ENCODE measurements around the gene RAD51B.

The RAD51B gene

DNA sequence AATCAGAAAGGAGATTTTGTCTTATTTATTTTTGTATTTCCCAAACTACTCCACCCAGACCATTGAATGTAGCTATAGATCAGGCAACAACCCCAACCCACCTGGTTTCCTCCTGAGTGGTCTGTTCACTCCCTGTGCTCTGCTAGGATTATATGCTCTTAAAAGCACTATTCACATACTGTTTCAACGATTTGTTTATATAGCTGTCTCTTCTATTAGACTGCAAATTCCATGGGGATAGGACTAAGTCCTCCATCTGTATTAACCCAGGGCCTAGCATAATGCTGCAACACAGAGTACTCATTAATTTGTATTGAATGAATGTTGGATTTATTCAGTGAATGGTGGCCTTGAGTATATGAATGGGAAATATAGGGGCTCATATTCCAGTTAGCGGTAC lies 307.6 kb downstream of the RAD51B start:
- no peak overlapping the region for H3K27ac ChIP-seq

DNA sequence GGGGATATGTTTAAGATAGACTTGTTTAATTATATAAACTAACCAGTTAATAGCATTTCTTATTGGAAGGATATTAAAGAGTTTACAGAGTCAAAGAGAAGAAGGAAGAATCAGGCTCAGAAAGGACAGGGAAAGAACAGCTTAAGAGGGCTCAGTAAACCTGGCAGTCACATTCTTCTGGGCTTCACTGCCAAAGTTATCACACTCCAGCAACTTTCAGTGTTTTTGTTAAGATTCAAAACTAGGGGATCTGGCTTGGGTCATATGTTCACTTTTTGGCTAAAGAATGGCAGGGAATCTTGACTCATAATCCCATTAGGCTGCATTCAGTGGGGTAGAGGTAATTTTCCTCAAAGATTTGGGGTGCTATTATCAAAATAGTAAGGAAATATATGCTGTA lies 312.3 kb downstream of the RAD51B start:
- H3K27ac ChIP-seq, result no peak overlapping the region

More for the DNA sequence above, 307.6 kb downstream of the RAD51B start:
- TF ChIP-seq ZFX (IDR thresholded peaks at IDR 0.05), result no peak
- TF ChIP-seq, protein P1, sequence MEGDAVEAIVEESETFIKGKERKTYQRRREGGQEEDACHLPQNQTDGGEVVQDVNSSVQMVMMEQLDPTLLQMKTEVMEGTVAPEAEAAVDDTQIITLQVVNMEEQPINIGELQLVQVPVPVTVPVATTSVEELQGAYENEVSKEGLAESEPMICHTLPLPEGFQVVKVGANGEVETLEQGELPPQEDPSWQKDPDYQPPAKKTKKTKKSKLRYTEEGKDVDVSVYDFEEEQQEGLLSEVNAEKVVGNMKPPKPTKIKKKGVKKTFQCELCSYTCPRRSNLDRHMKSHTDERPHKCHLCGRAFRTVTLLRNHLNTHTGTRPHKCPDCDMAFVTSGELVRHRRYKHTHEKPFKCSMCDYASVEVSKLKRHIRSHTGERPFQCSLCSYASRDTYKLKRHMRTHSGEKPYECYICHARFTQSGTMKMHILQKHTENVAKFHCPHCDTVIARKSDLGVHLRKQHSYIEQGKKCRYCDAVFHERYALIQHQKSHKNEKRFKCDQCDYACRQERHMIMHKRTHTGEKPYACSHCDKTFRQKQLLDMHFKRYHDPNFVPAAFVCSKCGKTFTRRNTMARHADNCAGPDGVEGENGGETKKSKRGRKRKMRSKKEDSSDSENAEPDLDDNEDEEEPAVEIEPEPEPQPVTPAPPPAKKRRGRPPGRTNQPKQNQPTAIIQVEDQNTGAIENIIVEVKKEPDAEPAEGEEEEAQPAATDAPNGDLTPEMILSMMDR (conservative IDR thresholded peaks at IDR 0.05), result no peak

DNA sequence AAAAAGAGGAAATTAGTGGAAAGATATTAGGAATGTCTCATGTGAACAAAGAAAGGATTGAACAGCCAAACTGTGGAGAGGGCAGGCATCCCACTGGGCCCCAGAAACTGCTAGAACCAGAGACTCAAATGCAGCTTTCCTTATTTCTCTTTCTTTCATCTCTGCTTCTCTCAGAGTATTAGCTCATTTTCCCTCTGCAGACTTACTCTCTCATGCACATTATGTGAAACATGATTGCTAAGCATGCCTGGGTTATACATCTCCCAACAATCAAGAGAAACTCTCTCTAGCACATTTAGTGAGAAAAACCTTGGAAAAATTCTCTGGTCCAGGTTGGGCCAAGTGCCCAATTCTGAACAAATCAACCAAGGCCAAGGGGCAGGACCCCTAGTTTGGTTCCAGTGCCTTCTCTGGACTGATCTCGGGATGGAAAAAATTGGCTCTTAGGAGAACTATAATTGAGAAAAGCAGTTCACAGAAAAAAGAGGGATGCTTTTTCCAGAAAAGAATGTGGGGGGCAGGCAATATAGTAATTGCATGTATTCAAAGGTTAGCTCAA lies 313.1 kb downstream of the RAD51B start:
- H3K27ac ChIP-seq, result no peak overlapping the region
- TF ChIP-seq, protein P1 (conservative IDR thresholded peaks at IDR 0.05), result no peak
- TF ChIP-seq ZFX (IDR thresholded peaks at IDR 0.05), result no peak

More for the DNA sequence above, 312.3 kb downstream of the RAD51B start:
- no peak for TF ChIP-seq ZFX (IDR thresholded peaks at IDR 0.05)
- TF ChIP-seq, protein P1 (conservative IDR thresholded peaks at IDR 0.05), result no peak

DNA sequence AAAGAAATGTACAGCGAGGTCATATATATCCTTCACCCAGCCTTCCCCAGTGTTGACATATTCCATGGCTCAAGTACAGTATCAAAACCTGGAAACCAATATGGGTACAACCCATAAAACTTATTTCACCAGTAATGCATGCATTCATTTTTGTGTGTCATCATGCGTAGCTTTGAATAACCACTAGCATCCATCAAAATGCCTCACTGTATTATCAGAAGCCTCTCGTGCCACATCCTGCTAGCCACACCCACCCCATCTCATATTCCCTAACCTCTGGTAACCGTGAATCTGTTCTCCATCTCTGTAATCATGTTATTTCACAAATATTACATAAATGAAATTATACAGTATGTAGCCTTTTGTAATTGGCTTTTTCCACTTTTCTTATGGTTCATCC lies 314.3 kb downstream of the RAD51B start:
- no peak overlapping the region for H3K27ac ChIP-seq
- TF ChIP-seq, protein P1 (conservative IDR thresholded peaks at IDR 0.05), result no peak
- no peak for TF ChIP-seq ZFX (IDR thresholded peaks at IDR 0.05)

DNA sequence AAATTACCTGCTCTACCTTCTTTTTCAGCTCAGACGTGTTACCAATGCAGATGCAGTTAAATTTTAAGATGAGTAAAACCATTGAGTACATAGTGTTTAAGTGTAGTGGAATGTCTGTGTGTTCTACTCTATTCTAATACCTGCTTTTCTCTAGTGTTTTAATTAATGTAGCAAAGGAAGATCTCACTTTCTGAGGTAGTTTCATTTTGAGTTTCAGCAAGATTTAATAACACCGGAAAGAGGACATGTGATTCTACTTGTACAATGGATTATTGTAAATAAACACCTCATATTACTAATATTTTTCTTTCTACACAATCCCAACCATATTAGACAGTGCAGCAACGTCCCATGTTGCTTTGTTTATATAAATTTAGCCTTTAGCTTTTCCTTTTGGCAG lies 315.4 kb downstream of the RAD51B start:
- H3K27ac ChIP-seq, result no peak overlapping the region
- TF ChIP-seq ZFX (IDR thresholded peaks at IDR 0.05), result no peak
- TF ChIP-seq, protein P1 (conservative IDR thresholded peaks at IDR 0.05), result no peak

DNA sequence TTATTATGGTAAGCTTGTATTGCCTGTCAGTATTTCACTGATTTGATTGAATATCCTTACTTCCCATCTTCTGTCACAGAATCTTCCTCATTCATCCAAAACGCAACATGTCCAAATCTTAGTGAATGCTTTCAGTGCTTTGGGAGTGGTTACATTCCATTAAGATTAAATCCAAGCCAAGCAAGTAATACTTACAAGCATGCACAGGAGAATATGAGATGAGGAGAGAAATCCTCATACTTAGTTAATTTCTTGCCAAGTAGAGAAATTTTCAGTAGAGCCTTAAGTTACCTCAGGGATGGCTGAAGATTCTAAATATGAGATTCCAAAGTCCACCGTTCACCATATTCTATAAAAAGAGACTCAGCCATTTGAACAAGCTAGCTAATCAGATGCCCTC lies 316.0 kb downstream of the RAD51B start:
- no peak for TF ChIP-seq ZFX (IDR thresholded peaks at IDR 0.05)
- TF ChIP-seq, protein P1 (conservative IDR thresholded peaks at IDR 0.05), result no peak
- no peak overlapping the region for H3K27ac ChIP-seq

DNA sequence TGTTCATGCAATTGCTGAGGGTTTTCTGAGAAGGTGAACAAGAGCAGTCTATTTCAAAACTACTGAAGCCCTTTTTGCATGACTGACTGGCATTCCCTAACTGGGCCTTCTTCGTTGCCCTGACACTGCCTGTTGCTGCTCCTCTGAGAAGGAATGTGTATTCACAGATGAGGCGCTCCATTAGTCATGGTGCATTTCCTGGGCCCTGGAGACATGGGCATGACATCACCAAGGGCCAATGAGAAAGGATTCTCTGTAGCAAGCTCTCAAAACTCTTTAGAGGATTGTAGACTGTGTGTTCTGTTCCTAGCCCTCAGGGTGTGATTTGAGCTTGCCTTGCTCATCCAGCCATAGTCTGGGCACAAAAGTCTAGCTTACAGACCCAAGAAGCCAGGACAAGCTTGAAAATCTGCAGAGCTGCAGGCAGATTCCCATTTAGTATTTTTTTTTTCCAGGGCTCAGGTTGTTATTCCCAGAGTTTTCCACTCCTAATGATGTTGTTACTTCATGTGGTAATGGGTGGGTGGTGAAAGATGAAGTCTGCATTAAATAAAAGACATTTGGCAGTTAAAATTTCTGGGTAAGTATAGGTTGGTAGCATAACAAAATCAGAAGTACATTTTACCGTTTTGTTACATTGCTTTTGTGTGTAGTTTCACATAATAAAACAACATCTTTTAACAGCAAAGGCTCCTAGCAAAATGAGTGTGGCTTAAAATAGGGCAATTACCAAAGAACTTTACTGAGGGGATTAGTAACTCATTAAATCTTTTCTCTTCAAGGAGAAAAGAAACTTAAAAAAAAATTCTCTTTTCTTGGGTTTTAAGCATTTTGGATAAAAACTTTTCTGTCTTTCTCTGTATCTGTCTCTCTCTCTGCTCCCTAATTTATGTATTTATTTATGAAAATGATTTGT lies 318.4 kb downstream of the RAD51B start:
- TF ChIP-seq, protein P1 (conservative IDR thresholded peaks at IDR 0.05), result no peak
- TF ChIP-seq ZFX (IDR thresholded peaks at IDR 0.05), result no peak
- no peak overlapping the region for H3K27ac ChIP-seq

All from C4-2B (cell line).